ENCODE data around the gene CCDC6.

The CCDC6 gene

GRCh38 chr10:59851864-59852263, 54.5 kb downstream of the CCDC6 start:
- no peak for DNase-seq (ENCODE audit: low read depth)

GRCh38 chr10:59847888-59848287, 58.5 kb downstream of the CCDC6 start:
- DNase-seq (ENCODE audit: low read depth) = no peak

GRCh38 chr10:59847326-59847725, 59.0 kb downstream of the CCDC6 start:
- no peak for DNase-seq (ENCODE audit: low read depth)

GRCh38 chr10:59844436-59844835, 61.9 kb downstream of the CCDC6 start:
- DNase-seq (ENCODE audit: low read depth) = no peak

- DNase-seq (ENCODE audit: low read depth) = no peak
Measured at GRCh38 chr10:59843748-59844147, 62.6 kb downstream of the CCDC6 start.

GRCh38 chr10:59839576-59839975, 66.8 kb downstream of the CCDC6 start:
- no peak for DNase-seq (ENCODE audit: low read depth)

- no peak for DNase-seq (ENCODE audit: low read depth)
Measured at GRCh38 chr10:59838085-59838789, 68.1 kb downstream of the CCDC6 start.

GRCh38 chr10:59833810-59834209, 72.5 kb downstream of the CCDC6 start:
- DNase-seq (ENCODE audit: low read depth) = no peak

GRCh38 chr10:59832506-59832905, 73.8 kb downstream of the CCDC6 start:
- no peak for DNase-seq (ENCODE audit: low read depth)

GRCh38 chr10:59831658-59832503, 74.5 kb downstream of the CCDC6 start:
- no peak for DNase-seq (ENCODE audit: low read depth)

- no peak for DNase-seq (ENCODE audit: low read depth)
Measured at GRCh38 chr10:59830601-59831259, 75.6 kb downstream of the CCDC6 start.

- no peak for DNase-seq (ENCODE audit: low read depth)
Measured at GRCh38 chr10:59829601-59830000, 76.8 kb downstream of the CCDC6 start.

GRCh38 chr10:59829024-59829423, 77.3 kb downstream of the CCDC6 start:
- DNase-seq (ENCODE audit: low read depth) = no peak

GRCh38 chr10:59825932-59826331, 80.4 kb downstream of the CCDC6 start:
- DNase-seq (ENCODE audit: low read depth) = no peak

- DNase-seq (ENCODE audit: low read depth) = no peak
Measured at GRCh38 chr10:59823751-59824150, 82.6 kb downstream of the CCDC6 start.

- DNase-seq (ENCODE audit: low read depth) = no peak
Measured at GRCh38 chr10:59823111-59823510, 83.2 kb downstream of the CCDC6 start.

- no peak for DNase-seq (ENCODE audit: low read depth)
Measured at GRCh38 chr10:59820471-59820870, 85.9 kb downstream of the CCDC6 start.

- DNase-seq (ENCODE audit: low read depth) = no peak
Measured at GRCh38 chr10:59819683-59820082, 86.7 kb downstream of the CCDC6 start.

- no peak for DNase-seq (ENCODE audit: low read depth)
Measured at GRCh38 chr10:59819265-59819664, 87.1 kb downstream of the CCDC6 start.

GRCh38 chr10:59817773-59818172, 88.6 kb downstream of the CCDC6 start:
- no peak for DNase-seq (ENCODE audit: low read depth)

GRCh38 chr10:59814878-59815277, 91.5 kb downstream of the CCDC6 start:
- no peak for DNase-seq (ENCODE audit: low read depth)

GRCh38 chr10:59812519-59813122, 93.7 kb downstream of the CCDC6 start:
- DNase-seq (ENCODE audit: low read depth) = no peak

GRCh38 chr10:59809644-59809974, 96.7 kb downstream of the CCDC6 start:
- no peak for DNase-seq (ENCODE audit: low read depth)

All from stimulated activated CD8-positive, alpha-beta memory T cell treated with anti-CD3 and anti-CD28 coated beads, Interleukin-7, amount 100 ng/mL, for 24 hours (primary cell).